HepG2 (cell line): Measurements from ENCODE around the gene CCDC34. TPM values are rescaled to one million over a fixed set of nuclear protein-coding genes. Genes with fewer than 3 reads are reported as not detected.

Experiments used
- ATAC-seq: fragments of 200-7000 bp; cut with Tn5 transposase; 3 replicates; pipeline ENCODE4 v1.9.1; 2020; ENCODE audit warnings: mild to moderate bottlenecking, moderate library complexity
- BruUV-seq: library from RNA; stranded (reverse); fragments of 400-500 nt; replicated peaks from 2 replicates; lab custom pipeline; 2021; lab: Mats Ljungman, UMichigan
- CTCF ChIA-PET: fragments of 300-600 bp; formaldehyde crosslinking; extraction: SDS; loops from one replicate; lab custom pipeline; 2021; ENCODE audit warnings: low total read pairs, inconsistent platforms, low intra/inter-chr PET ratio; lab: Yijun Ruan, JAX
- POLR2A ChIA-PET: fragments of 350-600 bp; sonication (Branson Sonifier 250); formaldehyde crosslinking; loops from one replicate; lab custom pipeline; 2020; ENCODE audit warnings: antibody characterized with exemption, inconsistent platforms; lab: Yijun Ruan, JAX
- DNase-seq: peaks from one replicate; pipeline ENCODE4 v3.0.0-alpha.2; 2015; ENCODE audit warnings: low spot score
- FAIRE-seq: peaks from 3 replicates; lab custom pipeline; 2011; peaks lifted over from hg19 to GRCh38; lab: Jason Lieb, UNC
- H2AFZ ChIP-seq: one replicate; pipeline ENCODE4 v1.6.1; 2011; ENCODE audit warnings: low read length, inconsistent platforms
- H3K27ac ChIP-seq: fragments of 300-600 bp; 3 replicates; pipeline ENCODE4 v1.8.0; 2011; ENCODE audit warnings: mixed run types, mild to moderate bottlenecking, mixed read lengths, low read length, inconsistent platforms; ENCODE audit not compliant: insufficient read depth; ENCODE audit errors: extremely low read length
- H3K27me3 ChIP-seq, 2 experiments: fragments of 200-600 bp in 1 of 2; 2 replicates in 1 of 2; 3 replicates in 1 of 2; pipeline versions ENCODE4 v1.6.0 to v1.8.0; 2011; ENCODE audit warnings: low read length in 2 of 2, mild to moderate bottlenecking in 2 of 2, moderate library complexity in 2 of 2, inconsistent platforms in 1 of 2; ENCODE audit not compliant: insufficient read depth in 2 of 2, control insufficient read depth in 1 of 2
- H3K36me3 ChIP-seq, 2 experiments: fragments of 200-600 bp in 1 of 2; replicated peaks in 1 of 2; 2 replicates in 1 of 2; 3 replicates in 1 of 2; pipeline versions ENCODE4 v1.5.1 to v1.8.0; 2011; ENCODE audit warnings: low read length in 2 of 2, inconsistent platforms in 1 of 2; ENCODE audit not compliant: insufficient read depth in 2 of 2, control insufficient read depth in 1 of 2
- H3K4me1 ChIP-seq: 2 replicates; pipeline ENCODE4 v1.5.1; 2012; ENCODE audit warnings: low read length, inconsistent platforms; ENCODE audit not compliant: insufficient read depth
- H3K4me2 ChIP-seq: 2 replicates; pipeline ENCODE4 v1.6.0; 2011; ENCODE audit warnings: low read depth, low read length, inconsistent platforms
- H3K4me3 ChIP-seq, 3 experiments: fragments of 200-600 bp in 1 of 3; sonication (generic), shearing (Covaris generic) in 1 of 3; replicated peaks in 1 of 3; 2 replicates each; pipeline ENCODE4 v1.5.1; 2011 to 2016; ENCODE audit warnings: low read length in 3 of 3, inconsistent platforms in 2 of 3, low read depth in 2 of 3, mild to moderate bottlenecking in 2 of 3, control low read depth in 1 of 3, mixed read lengths in 1 of 3; ENCODE audit not compliant: insufficient read depth in 1 of 3
- H3K79me2 ChIP-seq: one replicate; pipeline ENCODE4 v1.6.1; 2011; ENCODE audit warnings: low read length, inconsistent platforms; ENCODE audit not compliant: insufficient read depth
- H3K9ac ChIP-seq: 2 replicates; pipeline ENCODE4 v1.6.0; 2011; ENCODE audit warnings: mild to moderate bottlenecking, low read depth, low read length, inconsistent platforms; ENCODE audit not compliant: insufficient read depth
- H3K9me3 ChIP-seq: 2 replicates; pipeline ENCODE4 v1.5.1; 2012; ENCODE audit warnings: mild to moderate bottlenecking, low read length
- H4K20me1 ChIP-seq: 2 replicates; pipeline ENCODE4 v1.6.0; 2011; ENCODE audit warnings: inconsistent platforms, mild to moderate bottlenecking, low read length, moderate library complexity; ENCODE audit not compliant: insufficient read depth
- MAFF ChIP-seq: IDR thresholded peaks from 2 replicates; pipeline ENCODE4 v1.6.1; 2011; ENCODE audit warnings: low read depth, low read length, improper control_type of control experiment
- MAFK ChIP-seq, 2 experiments: IDR thresholded peaks in 1 of 2; conservative IDR thresholded peaks in 1 of 2; 2 replicates each; pipeline ENCODE4 v1.6.1; 2011; ENCODE audit warnings: improper control_type of control experiment in 2 of 2, low read length in 2 of 2
- WGBS: methylation state at CpG from one replicate; pipeline ENCODE4 v1.1.6; 2017; ENCODE audit warnings: low lambda C conversion rate; 5-methylcytosine and 5-hydroxymethylcytosine counted together
- in situ Hi-C: cut with HindIII; loops from 2 replicates; pipeline ENCODE4 v1.10.0; 2017; ENCODE audit warnings: low pct_unique_long_range_greater_than_20kb; ENCODE audit not compliant: extremely low pct_ligation_motif_present
- intact Hi-C: fragments of 100-400 bp; cut with micrococcal nuclease; formaldehyde crosslinking; loops from one replicate; pipeline ENCODE4 v1.10.0; 2022; ENCODE audit not compliant: unreplicated experiment
- polyA plus RNA-seq, 8 experiments: library from polyadenylated mRNA; depleted of rRNA in 3 of 8; stranded (reverse) in 7 of 8; unstranded in 1 of 8; fragments of >200 nt; fragmentation: Illumina TruSeq in 4 of 8; extraction: Trizol in 4 of 8; gene quantifications; 2 replicates each; pipeline versions ENCODE4 v1.2.1 to v1.2.3, GENCODE V29; 2011 to 2016; ENCODE audit warnings: low read depth in 4 of 8, missing spikeins in 1 of 8, mixed read lengths in 1 of 8; ENCODE audit not compliant: insufficient read depth in 1 of 8
- total RNA-seq, 5 experiments: library from RNA; depleted of rRNA; stranded (reverse); fragments of >200 nt; fragmentation: Illumina TruSeq; extraction: Trizol; gene quantifications; 2 replicates each; pipeline ENCODE4 v1.2.3, GENCODE V29; 2016; ENCODE audit warnings: low read depth in 1 of 5
- TF ChIP-seq, protein P1 (sequence below): sonication (generic); formaldehyde crosslinking; IDR thresholded peaks from 2 replicates; pipeline ENCODE4 v1.9.0; 2021; ENCODE audit warnings: mild to moderate bottlenecking, missing genetic modification reagents
- TF ChIP-seq, protein P2 (sequence below): sonication (generic); formaldehyde crosslinking; IDR thresholded peaks from 2 replicates; pipeline ENCODE4 v1.5.1; 2020; ENCODE audit warnings: mild to moderate bottlenecking, missing genetic modification reagents, borderline replicate concordance

Gene CCDC34
- total and polyA plus RNA-seq, 2 of the 13 experiments (the other 11 are each of a cell fraction or from before 2014, with no cell fraction given), result 7.6 to 34.3 TPM

DNA sequence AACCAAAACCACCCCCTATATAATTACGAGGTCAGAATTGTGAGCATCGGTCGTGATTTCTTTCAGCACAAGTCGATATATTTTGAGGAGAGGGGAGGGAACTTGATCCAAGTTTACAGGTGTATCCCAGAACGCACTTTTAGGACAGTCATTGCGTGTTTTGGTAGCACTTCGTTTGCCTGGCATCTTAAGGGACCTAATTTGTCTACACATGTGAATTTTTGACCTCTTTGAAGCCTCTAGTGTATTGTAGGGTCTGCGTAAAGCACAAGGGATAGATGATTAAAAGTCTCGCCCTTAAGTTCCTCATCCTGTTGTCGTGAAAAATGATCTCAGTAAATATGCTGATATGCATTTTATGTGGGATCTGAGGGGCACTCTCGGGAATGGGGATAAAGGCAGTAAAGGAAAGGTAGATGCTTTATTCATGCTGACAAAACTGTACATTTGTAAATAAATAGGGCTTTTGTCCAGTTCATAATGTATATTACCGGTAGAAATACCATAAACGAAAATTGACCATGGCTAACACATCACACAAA, 632 bp upstream of the CCDC34 start:
- intact Hi-C loops, result loop anchor here (1.0 to 5.0 kb wide), 3 partner anchors 41 to 179 kb away; no protein-coding TSS in a partner anchor
- CTCF ChIA-PET, result no interaction called here
- peaks cover 48% of the 10 kb centered on the region for H3K4me1 ChIP-seq
- peaks cover 3 to 13% of the 10 kb centered on the region in 2 experiments; a peak in 4 of 5 replicates for H3K36me3 ChIP-seq
- ATAC-seq (peak; percentile 2; the same call in 2 of the 3 replicates), FAIRE-seq (no peak), DNase-seq (no peak)
- no peaks in the 10 kb centered on the region for H3K9me3 ChIP-seq
- H3K79me2 ChIP-seq, result peaks cover 13% of the 10 kb centered on the region
- H4K20me1 ChIP-seq, result no peaks in the 10 kb centered on the region; the same call in 1 of the 2 replicates
- H2AFZ ChIP-seq, result no peak overlapping the region
- BruUV-seq, result no TSS peak
- H3K27me3 ChIP-seq, result no peaks in the 10 kb centered on the region; a peak in 1 of 5 replicates
- POLR2A ChIA-PET, result interaction anchor here (1.0 to 2.6 kb wide), 5 partner anchors 11 to 109 kb away, joined by 3 to 14 read pairs (median 12); partner anchors contain the start of gene LGR4
- WGBS, result 36% methylated on average over 13 of the region's 13 CpGs
- peak overlapping the region; percentile 54 to 88 (median 59) for H3K4me3 ChIP-seq
- H3K27ac ChIP-seq, result peak overlapping the region; percentile 76
- in situ Hi-C loops, result loop anchor here (5.0 kb wide), 1 partner anchor 181 kb away; no protein-coding TSS in a partner anchor
- H3K9ac ChIP-seq, result peak overlapping the region; percentile 80
- H3K4me2 ChIP-seq, result peak overlapping the region; percentile 91
- TF ChIP-seq, protein P1, sequence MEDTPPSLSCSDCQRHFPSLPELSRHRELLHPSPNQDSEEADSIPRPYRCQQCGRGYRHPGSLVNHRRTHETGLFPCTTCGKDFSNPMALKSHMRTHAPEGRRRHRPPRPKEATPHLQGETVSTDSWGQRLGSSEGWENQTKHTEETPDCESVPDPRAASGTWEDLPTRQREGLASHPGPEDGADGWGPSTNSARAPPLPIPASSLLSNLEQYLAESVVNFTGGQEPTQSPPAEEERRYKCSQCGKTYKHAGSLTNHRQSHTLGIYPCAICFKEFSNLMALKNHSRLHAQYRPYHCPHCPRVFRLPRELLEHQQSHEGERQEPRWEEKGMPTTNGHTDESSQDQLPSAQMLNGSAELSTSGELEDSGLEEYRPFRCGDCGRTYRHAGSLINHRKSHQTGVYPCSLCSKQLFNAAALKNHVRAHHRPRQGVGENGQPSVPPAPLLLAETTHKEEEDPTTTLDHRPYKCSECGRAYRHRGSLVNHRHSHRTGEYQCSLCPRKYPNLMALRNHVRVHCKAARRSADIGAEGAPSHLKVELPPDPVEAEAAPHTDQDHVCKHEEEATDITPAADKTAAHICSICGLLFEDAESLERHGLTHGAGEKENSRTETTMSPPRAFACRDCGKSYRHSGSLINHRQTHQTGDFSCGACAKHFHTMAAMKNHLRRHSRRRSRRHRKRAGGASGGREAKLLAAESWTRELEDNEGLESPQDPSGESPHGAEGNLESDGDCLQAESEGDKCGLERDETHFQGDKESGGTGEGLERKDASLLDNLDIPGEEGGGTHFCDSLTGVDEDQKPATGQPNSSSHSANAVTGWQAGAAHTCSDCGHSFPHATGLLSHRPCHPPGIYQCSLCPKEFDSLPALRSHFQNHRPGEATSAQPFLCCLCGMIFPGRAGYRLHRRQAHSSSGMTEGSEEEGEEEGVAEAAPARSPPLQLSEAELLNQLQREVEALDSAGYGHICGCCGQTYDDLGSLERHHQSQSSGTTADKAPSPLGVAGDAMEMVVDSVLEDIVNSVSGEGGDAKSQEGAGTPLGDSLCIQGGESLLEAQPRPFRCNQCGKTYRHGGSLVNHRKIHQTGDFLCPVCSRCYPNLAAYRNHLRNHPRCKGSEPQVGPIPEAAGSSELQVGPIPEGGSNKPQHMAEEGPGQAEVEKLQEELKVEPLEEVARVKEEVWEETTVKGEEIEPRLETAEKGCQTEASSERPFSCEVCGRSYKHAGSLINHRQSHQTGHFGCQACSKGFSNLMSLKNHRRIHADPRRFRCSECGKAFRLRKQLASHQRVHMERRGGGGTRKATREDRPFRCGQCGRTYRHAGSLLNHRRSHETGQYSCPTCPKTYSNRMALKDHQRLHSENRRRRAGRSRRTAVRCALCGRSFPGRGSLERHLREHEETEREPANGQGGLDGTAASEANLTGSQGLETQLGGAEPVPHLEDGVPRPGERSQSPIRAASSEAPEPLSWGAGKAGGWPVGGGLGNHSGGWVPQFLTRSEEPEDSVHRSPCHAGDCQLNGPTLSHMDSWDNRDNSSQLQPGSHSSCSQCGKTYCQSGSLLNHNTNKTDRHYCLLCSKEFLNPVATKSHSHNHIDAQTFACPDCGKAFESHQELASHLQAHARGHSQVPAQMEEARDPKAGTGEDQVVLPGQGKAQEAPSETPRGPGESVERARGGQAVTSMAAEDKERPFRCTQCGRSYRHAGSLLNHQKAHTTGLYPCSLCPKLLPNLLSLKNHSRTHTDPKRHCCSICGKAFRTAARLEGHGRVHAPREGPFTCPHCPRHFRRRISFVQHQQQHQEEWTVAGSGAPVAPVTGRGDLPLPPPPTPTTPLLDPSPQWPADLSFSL (CRISPR knock-in tag), result 0 out of 2 replicates have a peak, but pooled peaks have one; percentile 7
- peak; percentile 77 for TF ChIP-seq MAFF
- TF ChIP-seq MAFK (conservative IDR thresholded peaks at IDR 0.05 in 1 of 2, IDR thresholded peaks at IDR 0.05 in 1 of 2; ENCODE audit: low read length in 2 of 2), result peak; percentile 73 to 80
- TF ChIP-seq, protein P2, sequence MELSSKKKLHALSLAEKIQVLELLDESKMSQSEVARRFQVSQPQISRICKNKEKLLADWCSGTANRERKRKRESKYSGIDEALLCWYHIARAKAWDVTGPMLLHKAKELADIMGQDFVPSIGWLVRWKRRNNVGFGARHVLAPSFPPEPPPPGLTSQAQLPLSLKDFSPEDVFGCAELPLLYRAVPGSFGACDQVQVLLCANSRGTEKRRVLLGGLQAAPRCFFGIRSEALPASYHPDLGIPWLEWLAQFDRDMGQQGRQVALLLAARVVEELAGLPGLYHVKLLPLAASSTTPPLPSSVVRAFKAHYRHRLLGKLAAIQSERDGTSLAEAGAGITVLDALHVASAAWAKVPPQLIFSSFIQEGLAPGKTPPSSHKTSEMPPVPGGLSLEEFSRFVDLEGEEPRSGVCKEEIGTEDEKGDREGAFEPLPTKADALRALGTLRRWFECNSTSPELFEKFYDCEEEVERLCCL (CRISPR knock-in tag), result no peak
